Activated T-cell treated with anti-CD3 and anti-CD28 coated beads for 4 hours (primary cell): ENCODE measurements around the gene THBD.
"Not testable (repeated sequence)": the region's sequence is repeated elsewhere in the genome, so short reads cannot be mapped to it uniquely, and the experiment has no call there.

Experiments
- DNase-seq: peaks from one replicate; pipeline ENCODE4 v3.0.0-alpha.2; 2020

Gene THBD

DNA sequence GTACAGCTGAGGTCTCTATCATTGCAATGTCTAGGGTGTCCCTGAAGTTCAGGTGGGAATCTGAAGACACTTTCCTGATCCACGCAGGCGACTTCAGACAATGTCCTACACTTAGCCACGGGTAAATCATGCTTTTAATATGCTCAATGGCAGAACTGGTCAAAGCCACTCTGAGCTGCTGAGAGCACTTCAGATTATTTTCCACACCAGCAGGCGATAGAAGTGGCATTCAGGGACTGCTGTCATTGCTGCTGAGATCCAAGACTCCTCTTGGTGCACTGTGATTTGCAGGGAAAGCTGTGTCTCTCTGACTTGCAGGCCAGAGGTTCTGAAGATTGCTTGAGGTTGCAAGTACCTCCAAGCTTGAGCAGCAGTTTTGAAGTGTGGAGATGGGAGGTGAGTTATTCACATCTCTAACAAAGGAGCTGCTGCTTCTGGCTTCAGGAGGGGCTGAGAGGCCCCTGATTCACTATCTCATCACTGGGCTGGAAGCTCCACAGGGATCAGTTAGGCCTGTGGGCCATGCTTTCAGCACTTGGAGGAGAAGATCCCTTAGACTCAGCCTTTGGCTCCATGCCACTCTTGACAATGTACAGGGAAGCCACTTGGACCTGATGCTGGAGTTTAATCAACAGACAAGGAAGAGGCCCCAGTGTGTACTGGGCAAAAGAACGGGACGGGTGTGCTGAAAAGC, 17.3 kb downstream of the THBD start:
- no peak for DNase-seq

DNA sequence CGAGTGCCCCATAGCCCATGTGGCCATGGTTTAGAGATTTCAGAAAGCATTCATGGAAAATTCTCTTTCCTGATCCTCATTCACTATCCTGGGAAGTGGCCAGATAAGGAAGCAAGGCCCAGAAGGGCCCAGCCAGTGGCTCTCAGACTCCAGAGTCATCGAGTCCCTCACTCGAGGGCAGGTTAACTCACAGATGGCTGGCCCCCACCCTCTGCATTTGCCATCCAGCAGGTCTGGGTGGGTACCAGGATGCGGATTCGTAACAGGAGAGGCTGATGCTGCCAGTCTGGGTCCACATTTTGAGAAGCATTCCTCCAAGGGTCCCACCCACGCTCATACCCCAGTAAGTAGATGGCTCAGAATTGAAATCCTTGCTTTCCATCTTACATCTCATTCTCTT, 18.1 kb downstream of the THBD start:
- no peak for DNase-seq

DNA sequence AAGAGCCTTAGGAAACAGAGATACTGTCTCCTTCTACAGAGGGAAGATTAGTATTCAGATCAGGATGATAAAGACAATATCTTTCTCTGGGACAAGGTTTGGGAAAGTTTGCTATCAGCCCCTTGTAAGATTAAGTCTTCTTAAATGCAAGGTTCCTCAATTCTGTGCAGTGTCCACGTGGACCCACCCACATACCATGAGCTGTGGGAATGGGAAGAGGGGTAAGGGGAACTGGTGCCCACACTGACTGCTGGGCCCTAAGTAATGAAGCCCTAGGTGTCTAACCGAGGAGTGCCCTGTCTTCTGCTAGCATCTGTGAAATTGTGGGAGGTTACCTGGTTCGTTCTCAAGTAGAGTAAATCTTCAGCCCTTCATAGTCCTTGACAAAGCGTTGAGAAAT, 20.1 kb downstream of the THBD start:
- DNase-seq, result no peak

DNA sequence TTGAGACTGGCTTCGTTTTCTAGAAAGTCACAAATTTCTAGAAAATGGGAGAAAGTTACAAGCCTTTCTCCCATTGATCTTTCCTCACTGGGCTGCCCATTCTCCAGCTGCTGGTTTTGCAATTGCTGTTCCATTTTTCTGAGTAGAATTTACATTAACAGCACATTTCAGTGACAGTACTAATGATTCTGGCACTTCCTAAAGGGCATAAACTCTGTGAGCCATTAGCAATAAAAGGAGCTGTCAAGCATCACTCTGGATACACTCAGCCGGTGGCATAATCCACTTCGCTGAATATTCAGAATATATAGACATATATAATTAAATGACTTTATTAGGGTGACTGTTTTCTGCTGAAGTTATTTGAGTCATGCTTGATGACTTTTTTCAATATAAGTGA, 21.1 kb downstream of the THBD start:
- no peak for DNase-seq

DNA sequence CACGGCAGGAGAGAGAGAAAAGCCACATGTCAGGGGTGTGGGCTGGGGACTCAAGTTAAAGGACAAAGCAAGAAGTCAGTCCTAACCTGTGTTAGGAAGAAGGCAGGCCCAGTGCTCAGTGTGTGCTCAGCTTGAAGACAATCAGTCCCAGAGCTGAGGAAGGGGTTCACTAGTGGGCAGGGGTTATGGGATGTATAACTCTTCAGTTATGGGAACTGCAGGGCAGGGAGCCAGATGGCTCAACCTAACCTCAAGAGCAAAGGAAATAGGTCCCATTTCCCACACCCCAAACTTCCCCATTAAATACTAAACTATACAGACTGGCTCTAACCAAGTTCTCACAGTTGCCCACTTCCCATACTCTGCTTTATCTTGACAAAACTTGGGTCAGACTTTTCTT, 21.8 kb downstream of the THBD start:
- no peak for DNase-seq

DNA sequence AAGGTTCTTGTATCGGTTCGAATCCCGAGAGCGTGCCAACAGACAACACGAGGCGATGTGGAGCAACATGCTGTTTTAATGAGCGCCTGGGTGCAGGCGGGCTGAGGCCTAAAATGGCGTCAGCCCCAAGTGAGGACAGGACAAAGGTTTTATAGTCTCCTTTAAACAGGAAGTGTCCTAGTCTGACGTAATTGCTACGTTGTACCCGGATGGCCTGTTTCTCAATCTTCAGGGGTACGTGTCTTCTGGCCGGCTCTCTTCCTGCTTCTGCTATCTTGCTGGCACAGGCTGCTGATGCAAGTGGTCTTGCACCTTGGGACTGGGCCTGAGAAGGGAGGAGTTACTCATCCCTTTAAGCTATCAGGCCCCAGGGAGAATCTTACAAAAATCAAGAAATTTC, 24.0 kb downstream of the THBD start:
- DNase-seq, result not testable (repeated sequence)

DNA sequence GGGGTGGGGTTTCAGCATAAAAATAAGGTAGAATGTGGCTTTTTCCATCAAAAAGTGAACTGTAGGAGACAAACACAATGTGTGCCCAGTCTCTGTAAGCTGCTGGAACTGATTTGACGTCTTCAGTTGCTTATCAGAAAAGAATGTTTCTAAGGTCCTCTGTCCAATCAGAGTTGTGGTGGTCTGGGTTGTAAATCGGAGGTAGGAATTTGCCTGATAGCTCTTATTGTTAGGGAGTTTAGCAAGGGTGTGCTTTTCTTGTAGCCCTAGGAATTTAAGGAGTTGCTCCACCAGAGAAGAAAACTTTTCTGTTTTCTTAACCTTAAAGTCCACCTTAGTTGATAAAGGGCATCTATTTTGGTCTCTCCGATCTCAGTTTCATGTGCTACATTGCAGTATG, 24.8 kb downstream of the THBD start:
- DNase-seq, result no peak

DNA sequence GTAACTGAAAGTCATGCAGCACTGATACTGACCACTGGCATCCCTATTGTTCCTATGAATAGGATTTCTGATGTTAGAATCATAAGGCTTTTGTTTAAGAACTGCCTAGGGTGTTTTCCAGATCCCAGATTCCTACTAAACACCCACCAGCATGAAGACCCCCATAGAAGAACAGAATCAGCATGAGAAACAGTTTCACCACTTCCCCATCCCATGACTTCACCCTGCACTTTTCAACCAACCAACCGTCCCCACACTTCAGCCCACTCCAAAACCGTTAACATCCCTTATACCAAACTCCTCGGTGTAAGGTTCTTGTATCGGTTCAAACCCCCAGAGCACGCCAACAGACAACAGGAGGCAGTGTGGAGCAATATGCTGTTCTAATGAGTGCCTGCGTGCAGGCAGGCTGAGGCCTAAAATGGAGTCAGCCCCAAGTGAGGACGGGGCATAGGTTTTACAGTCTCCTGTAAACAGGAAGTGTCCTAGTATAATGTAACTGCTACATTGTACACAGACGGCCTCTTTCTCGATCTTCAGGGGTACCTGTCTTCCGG, 25.8 kb downstream of the THBD start:
- DNase-seq, result no peak

DNA sequence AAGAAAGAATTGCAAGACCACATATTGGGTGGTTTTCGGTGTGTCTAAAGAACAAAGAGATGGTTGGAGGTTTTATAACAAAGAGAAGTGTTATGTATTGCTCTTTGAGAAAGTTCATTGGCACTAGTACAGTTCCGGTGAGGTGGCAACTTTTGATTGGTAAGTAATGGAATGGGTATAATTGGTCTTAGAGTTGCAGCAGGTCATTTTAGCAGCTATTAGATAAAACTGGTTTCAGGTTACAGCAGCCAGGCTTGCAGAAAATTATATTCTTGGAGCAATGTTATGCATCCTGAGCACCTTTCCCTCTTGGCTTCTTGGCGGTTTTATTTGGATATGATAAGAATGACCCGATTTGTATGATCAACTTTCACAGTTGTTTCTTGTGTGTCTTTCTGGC, 26.6 kb downstream of the THBD start:
- no peak for DNase-seq

DNA sequence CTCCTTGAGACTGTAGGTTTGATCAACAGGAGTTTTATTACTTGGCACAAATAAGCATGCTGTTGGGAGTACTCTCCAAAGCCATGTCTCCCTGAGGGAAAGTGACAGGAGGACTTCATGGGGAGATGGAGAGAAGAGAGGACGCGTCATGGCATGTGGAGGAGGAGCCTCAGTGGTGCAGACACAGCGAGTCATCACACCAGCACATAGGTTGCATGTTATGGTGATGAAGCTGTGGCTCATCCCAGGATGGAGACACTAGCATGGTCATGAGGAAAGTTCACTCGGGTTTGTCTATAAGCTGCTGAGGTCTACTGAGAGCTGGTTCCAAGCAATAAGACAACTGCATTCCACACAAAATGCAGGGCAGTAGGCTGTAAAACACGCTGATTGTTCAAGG, 27.5 kb downstream of the THBD start:
- no peak for DNase-seq

DNA sequence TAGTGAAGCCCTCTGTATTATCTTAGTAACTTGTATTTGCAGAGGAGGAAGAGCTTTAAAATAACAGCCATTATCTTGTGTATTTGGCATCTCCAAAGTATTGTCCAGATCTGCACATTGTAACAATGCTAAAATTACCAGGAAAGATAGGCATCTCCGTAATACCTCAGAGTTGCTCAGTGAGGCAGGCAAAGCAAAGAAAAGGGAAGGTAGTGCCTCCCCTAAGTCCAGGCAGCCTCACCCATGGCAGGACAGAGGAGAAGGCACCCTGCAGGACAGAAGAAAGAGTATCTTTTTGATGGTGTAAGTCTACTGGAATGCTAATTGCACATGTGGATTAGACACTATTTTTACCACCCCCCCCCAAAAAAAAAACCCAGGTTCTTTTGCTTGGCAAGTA, 27.9 kb downstream of the THBD start:
- DNase-seq, result no peak

DNA sequence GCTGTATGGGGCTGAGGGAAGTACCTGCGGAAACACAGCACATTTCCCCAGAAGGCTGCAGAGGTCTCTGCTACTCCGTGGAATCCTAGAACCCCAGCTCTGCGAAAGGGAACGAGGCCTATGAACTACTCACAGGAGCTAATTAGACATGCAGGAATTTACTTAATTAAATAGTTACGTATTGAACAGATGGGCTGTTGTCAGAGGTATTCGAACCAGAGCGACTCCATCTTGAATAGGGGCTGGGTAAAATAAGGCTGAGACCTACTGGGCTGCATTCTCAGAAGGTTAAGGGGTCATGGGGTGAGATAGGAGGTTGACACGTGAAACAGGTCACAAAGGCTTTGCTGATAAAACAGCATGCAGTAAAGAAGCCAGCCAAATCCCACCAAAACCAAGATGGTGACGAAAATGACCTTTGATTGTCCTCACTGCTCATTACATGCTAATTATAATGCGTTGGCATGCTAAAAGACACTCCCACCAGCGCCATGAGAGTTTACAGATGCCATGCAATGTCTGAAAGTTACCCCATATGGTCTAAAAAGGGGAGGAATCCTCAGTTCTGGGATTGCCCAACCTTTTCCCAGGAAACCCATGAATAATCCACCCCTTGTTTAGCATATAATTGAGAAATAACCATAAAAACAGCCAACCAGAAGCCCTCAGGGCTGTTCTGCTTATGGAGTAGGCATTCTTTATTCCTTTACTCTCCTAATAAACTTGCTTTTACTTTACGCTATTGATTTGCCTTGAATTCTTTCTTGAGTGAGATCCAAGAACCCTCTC, 29.0 kb downstream of the THBD start:
- no peak for DNase-seq

DNA sequence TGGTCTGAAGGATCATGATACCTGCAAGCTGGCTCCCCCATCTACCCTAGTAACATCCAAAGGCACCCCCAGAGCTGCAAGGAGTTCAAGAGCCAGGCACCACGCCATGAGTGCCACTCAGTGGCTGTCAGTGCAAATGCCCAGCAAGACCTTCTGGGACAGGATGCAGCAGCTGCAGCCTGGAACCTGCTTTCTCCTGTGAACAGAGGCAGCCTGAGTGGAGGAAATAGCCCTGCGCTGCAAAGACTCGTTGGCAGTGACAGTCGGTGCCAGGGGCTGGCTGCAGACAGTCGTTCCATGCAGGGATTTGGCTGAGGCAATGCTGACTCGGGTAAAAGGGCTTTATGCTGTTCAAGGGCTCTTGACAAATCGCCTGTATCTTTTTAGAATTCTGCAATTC, 30.1 kb downstream of the THBD start:
- DNase-seq, result no peak

DNA sequence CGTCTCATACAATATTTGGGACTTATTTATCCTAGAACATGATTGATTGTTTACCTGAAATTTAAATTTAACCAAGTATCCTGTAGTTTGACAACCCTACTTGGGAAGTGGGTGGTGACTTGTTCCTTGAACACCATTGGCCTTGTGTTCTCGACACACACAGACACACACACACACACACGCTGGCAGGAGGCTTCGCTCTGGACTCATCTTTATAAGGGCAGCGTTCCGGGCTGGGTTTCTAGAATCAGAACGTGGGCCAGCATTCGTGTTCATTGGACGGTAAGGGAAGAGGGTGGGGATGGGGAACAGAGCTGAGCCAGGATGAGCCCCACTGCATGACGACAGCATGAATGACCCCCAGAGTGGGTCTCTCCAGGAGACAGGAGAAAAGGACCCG, 30.5 kb downstream of the THBD start:
- DNase-seq, result no peak

DNA sequence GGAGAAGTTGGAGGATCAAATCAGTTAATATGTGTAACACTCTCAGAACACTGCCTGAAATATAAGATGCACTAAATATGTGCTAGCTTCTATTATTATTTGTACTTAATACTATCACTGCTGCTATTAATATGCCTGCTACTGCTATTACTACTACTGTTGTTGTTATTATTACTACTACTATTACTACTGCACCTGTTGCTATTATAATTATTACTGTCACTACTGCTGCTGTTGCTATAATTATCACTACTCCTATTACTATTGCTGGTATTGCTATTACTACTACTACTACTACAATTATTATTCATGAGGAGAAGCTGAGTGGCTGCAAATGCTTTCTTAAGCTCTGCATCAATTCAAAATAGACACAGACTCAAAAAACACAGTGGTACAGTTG, 31.0 kb downstream of the THBD start:
- no peak for DNase-seq

DNA sequence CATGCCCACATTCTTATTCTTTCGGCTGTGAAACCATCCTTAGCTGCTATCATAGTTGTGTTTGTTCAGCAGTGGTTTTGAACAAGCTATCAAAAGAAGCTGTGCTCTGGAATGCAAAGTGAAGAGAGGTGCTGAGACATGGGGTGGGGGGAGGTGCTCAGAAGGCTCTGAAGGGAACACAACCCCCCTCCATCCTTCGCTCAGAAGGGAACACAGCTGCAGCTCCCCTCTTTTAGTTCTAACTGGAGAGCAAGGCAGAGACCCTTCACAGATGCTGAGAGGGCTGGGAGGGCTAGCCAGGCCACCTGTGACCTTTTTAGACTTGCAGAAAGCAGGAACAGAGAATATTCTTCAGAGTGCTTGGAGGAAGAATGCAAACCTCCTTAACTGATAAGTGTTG, 32.0 kb downstream of the THBD start:
- DNase-seq, result no peak

DNA sequence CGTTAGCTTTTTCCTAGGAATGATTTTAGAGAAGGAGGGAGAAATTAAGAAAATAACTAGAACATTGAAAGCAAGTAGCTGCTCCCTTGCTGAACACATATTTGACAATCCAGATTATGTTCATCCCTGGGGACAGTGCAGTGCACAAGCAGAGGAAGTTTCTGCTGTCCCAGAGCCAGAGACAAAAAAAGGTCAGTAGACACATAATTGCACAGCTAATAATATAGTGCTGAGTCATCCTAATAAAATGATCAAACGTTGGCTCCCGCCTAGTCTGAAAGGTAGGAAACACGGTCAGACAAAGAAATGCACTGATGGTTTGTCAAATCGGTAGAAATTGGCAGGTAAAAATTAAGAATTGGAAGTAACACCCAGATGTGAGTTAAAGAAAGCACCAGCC, 36.0 kb downstream of the THBD start:
- no peak for DNase-seq

DNA sequence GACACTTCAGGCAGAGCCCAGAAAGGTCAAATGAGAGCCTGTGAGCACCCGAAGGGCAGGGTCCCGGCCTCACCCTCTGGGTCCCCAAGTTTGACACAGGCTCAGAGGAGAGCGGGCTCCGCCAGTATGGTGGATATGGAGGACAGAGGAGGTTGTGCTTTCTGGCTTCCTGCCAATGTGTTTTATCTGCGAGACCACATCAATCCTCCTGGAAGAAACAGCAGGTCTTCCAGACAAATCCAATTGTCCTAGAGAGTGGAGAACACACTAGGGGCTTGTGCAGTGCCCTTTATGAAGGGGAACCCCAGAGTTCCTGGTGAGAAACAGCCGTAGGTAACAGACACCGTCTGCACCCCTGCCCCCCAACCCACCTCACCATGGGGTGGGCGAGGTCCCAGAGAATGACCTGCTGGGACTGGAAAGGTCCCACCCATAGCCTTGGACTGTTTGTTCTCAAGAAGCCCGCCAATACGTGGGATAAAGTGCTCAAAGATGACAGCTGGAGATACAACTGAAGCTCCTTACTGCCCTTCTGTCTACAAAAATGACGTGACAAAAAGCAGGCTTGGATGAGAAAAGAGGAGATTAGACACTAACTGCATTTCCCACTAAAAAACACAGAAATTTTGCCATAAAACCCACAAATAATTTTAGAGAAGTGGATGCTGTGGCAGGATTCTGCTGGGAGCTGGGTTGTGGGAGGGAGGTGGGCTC, 38.3 kb downstream of the THBD start:
- DNase-seq, result no peak

DNA sequence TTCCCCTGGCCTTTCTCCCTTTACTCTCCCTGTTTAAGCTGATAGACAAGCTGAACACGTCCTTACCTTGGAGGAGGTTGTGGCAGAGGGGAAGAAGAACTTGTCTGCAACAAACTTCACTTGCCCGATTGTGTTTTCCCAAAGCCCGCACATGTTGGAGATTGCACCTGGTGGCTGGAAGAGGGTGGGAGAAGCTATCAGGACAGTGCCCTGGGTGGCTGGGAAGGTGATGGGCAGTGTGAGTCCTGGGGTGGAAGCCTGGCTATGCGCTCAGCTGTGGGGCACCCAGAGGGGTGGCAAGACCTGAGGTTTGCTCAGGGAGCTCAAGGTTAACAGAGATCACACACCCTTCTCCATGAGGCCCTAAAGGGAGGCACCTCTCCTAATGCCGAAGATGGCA, 39.4 kb downstream of the THBD start:
- no peak for DNase-seq

DNA sequence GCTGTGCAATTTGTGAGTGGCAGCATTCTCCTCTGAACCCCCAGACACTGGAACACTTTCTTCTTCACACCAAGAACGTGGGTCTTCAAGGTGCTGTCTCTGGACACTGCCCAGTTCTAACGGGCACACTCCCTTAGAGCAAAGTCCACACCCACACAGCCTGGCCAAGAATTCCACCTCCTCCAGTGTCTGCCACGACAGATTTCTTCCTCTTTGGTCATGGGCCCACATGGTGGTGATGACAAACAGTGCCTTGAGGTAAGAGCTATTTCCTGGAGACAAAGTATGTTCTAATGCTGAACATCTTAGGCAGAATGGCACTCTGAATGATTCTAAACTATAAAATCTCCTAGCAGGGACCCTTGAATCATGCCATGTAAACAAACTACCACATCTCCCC, 39.8 kb downstream of the THBD start:
- DNase-seq, result no peak

DNA sequence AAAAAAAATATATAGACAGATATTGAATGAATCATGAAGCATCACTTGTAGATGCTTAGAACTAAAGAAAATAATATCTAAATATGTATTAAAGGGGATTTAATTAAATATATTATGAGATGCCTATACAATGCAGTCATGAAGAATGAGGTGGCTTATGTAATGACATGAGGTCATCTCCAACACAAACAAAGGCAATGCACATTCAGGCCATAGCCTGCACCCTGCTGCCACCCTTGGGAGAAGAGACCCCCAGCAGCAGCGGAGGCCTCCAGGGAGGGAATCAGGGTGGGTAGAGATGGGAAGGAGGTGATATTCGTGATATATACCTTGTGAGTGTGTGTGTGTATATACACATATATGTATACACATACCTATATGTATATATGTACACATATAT, 40.8 kb downstream of the THBD start:
- DNase-seq, result no peak

DNA sequence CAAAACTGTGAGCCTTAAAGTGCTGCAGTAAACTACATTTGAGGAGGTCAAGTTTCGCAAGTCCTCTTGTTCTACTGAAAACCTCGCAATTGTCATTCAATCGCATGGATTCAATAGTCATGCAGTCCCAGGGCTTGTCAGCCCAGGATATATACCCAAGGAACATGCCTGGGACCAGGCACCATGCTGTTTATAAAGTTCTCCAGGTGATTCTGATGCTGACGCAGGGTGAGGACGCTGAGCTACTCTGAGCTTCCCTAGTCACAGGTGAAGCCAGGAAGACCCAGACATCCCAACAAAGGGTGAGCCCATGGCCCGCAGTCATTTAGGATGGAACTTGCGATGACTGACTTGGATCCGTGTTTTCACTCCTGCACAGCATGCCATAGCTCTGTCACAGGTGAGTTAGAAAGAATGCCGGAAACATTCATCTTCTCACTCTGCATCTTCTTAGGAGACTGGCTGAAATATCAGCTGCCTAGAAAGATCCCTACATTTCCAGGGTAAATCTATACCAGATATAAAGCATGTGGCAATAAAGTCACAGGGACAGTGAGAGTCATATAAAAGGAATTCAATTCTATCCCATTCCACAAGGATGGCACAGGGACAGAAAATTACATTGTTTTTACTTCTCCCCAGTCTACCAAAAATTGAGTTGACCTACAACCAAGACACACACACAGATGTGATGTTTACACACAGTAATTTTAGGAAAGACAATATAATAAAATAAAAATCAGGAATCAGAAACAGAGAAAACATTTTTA, 41.4 kb downstream of the THBD start:
- DNase-seq, result no peak

DNA sequence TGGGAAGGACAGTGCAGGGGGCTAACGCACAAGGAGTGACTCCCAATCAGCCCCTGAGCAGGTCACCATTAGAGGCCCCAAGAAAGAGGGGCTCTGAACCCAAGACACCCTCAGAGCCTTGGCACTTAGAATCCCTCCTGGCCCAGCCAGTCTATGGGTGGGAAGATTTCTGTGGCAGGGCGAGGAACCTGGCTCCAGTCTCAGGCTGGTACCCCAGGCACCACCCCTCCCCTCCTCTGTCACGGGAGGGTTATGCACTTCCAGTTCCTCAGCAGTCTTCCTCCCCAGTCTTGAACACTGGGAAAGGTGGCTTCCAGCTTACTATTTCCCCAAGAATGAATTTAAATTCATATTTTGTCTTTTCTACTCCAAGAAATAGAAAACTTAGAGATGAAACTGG, 42.0 kb downstream of the THBD start:
- no peak for DNase-seq
